ENCODE measurements around the gene TMEM223.

Gene TMEM223

GRCh38 chr11:62805076-62805892, 13.5 kb upstream of the TMEM223 start, which contains the start of gene NXF1:
TSS of gene NXF1 (minus strand) at chr11:62805440. CDS start at chr11:62805356, 84 bp downstream.
- TF ChIP-seq CTCF (IDR thresholded peaks at IDR 0.05) = no peak

- no peak for TF ChIP-seq CTCF (IDR thresholded peaks at IDR 0.05)
Observed at GRCh38 chr11:62804310-62805075, 12.7 kb upstream of the TMEM223 start.

- TF ChIP-seq CTCF (IDR thresholded peaks at IDR 0.05) = no peak
Observed at GRCh38 chr11:62801071-62801470, 9.3 kb upstream of the TMEM223 start.

GRCh38 chr11:62799486-62799885, 7.7 kb upstream of the TMEM223 start:
- TF ChIP-seq CTCF (IDR thresholded peaks at IDR 0.05) = no peak

DNA sequence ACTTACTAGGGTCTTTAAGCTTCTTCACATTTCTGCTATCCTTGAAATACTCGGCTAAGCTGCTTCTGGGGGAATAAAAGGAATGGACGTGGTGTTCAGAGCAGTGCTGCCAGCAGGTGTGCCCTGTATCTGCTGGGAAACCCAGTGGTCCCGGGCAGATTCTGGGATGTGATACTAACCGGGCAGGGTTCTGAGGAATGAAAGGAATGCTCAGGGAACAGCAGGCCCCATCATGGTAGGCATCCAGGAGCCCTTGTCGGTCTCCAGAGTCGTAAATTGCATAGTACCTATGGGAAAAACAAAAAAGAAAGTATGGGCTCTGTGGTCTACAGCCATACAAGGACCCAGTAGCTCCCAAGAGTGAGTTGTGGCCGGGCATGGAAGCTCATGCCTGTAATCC, 4.5 kb upstream of the TMEM223 start:
- no peak for TF ChIP-seq CTCF (IDR thresholded peaks at IDR 0.05)

- no peak for TF ChIP-seq CTCF (IDR thresholded peaks at IDR 0.05)
Observed at GRCh38 chr11:62794201-62794775, 2.5 kb upstream of the TMEM223 start.

GRCh38 chr11:62792202-62792575, 383 bp upstream of the TMEM223 start:
- no peak for TF ChIP-seq CTCF (IDR thresholded peaks at IDR 0.05)

Data from LNCAP (cell line).